Bronchial epithelial cell (primary cell): ENCODE data around the gene YIF1A. TPM values are rescaled to one million over a fixed set of nuclear protein-coding genes. Genes with fewer than 3 reads are reported as not detected.

ENCODE experiments used
- DNase-seq: peaks from one replicate; pipeline ENCODE4 v3.0.0-alpha.2; 2010; ENCODE audit warnings: low read depth
- FAIRE-seq: peaks from 2 replicates; lab custom pipeline; 2011; peaks lifted over from hg19 to GRCh38; lab: Jason Lieb, UNC
- H3K27me3 ChIP-seq: 2 replicates; pipeline ENCODE4 v1.5.1; 2011; ENCODE audit warnings: low read length; ENCODE audit not compliant: control insufficient read depth, insufficient read depth
- H3K36me3 ChIP-seq: 2 replicates; pipeline ENCODE4 v1.5.1; 2011; ENCODE audit warnings: low read length; ENCODE audit not compliant: control insufficient read depth, insufficient read depth
- H3K4me3 ChIP-seq: 2 replicates; pipeline ENCODE4 v1.5.1; 2011; ENCODE audit warnings: mild to moderate bottlenecking, low read depth, low read length, control low read depth
- CTCF ChIP-seq: IDR thresholded peaks from 2 replicates; pipeline ENCODE4 v1.5.1; 2011; ENCODE audit warnings: mild to moderate bottlenecking, moderate library complexity, low read length, control low read depth, inconsistent platforms; ENCODE audit not compliant: insufficient read depth, severe bottlenecking
- total RNA-seq: library from RNA; depleted of rRNA; stranded (reverse); fragments of >200 nt; gene quantifications from 2 replicates; pipeline ENCODE4 v1.2.1, GENCODE V29; 2014

YIF1A gene
- total RNA-seq, 1 donor from 2014 or later, result 231 TPM

- FAIRE-seq, result no peak
- H3K4me3 ChIP-seq, result peak overlapping the region; percentile 97
- TF ChIP-seq CTCF, result no peak
Observed at GRCh38 chr11:66334605-66335442, 45.9 kb upstream of the YIF1A start.

GRCh38 chr11:66333896-66334604, 45.1 kb upstream of the YIF1A start:
- DNase-seq (no peak), FAIRE-seq (no peak)
- TF ChIP-seq CTCF, result no peak
- Histone ChIP-seq H3K27me3 (no peaks in the 10 kb centered on the region), H3K4me3 (no peak overlapping the region), H3K36me3 (peaks cover 43% of the 10 kb centered on the region)

More at GRCh38 chr11:66334605-66335442, 45.9 kb upstream of the YIF1A start:
- no peak for DNase-seq
- no peaks in the 10 kb centered on the region for H3K27me3 ChIP-seq
- peaks cover 43% of the 10 kb centered on the region for H3K36me3 ChIP-seq

GRCh38 chr11:66333220-66333877, 44.4 kb upstream of the YIF1A start:
- no peak for TF ChIP-seq CTCF
- Histone ChIP-seq H3K4me3 (no peak overlapping the region), H3K27me3 (no peaks in the 10 kb centered on the region), H3K36me3 (peaks cover 38% of the 10 kb centered on the region)
- DNase-seq (no peak), FAIRE-seq (peak; percentile 28)

GRCh38 chr11:66332371-66333219, 43.7 kb upstream of the YIF1A start:
- Histone ChIP-seq H3K36me3 (peaks cover 38% of the 10 kb centered on the region), H3K27me3 (no peaks in the 10 kb centered on the region), H3K4me3 (no peak overlapping the region)
- FAIRE-seq (no peak), DNase-seq (no peak)
- no peak for TF ChIP-seq CTCF

- no peak overlapping the region for H3K4me3 ChIP-seq
- FAIRE-seq (no peak), DNase-seq (no peak)
- H3K36me3 ChIP-seq, result peaks cover 38% of the 10 kb centered on the region
- no peak for TF ChIP-seq CTCF
- H3K27me3 ChIP-seq, result no peaks in the 10 kb centered on the region
Observed at GRCh38 chr11:66331542-66332370, 42.8 kb upstream of the YIF1A start.
